Spleen (tissue), 7 donors: ENCODE results near the gene LRIG1.

Experiments used
- POLR2A ChIP-seq, 3 donors: fragments of 450-650 bp; IDR thresholded peaks; one replicate each; pipeline ENCODE4 v1.5.1; 2017; ENCODE audit warnings: antibody characterized with exemption in 3 of 3, mild to moderate bottlenecking in 1 of 3
- POLR2AphosphoS5 ChIP-seq, 3 donors: sonication (generic); formaldehyde crosslinking; IDR thresholded peaks; one replicate each; pipeline ENCODE4 v1.5.1; 2017; ENCODE audit warnings: antibody characterized with exemption in 3 of 3
- TF ChIP-seq, protein P1 (sequence below), 11 experiments: fragments of 200-600 bp in 7 of 11; fragments of 450-650 bp in 4 of 11; sonication (generic) in 4 of 11; IDR thresholded peaks in 8 of 11; conservative IDR thresholded peaks in 3 of 11; 1 replicate in 7 of 11; 2 replicates in 4 of 11; pipeline versions ENCODE4 v1.4.0 to v1.8.0; 2016 to 2021; ENCODE audit warnings: antibody characterized with exemption in 11 of 11, inconsistent platforms in 4 of 11, mild to moderate bottlenecking in 1 of 11
- donor health status: DM: no; HTN: no; CAD: no; lungs with moderate emphysema.
- donor health status: DM: no; HTN: no; CAD: no.
- donor health status: DM: no; HTN: no; CAD: no.

GRCh38 chr3:66423791-66424190 is 77.0 kb downstream of the LRIG1 start:
- TF ChIP-seq POLR2AphosphoS5 (IDR thresholded peaks at IDR 0.05) = no peak
- TF ChIP-seq, protein P1, sequence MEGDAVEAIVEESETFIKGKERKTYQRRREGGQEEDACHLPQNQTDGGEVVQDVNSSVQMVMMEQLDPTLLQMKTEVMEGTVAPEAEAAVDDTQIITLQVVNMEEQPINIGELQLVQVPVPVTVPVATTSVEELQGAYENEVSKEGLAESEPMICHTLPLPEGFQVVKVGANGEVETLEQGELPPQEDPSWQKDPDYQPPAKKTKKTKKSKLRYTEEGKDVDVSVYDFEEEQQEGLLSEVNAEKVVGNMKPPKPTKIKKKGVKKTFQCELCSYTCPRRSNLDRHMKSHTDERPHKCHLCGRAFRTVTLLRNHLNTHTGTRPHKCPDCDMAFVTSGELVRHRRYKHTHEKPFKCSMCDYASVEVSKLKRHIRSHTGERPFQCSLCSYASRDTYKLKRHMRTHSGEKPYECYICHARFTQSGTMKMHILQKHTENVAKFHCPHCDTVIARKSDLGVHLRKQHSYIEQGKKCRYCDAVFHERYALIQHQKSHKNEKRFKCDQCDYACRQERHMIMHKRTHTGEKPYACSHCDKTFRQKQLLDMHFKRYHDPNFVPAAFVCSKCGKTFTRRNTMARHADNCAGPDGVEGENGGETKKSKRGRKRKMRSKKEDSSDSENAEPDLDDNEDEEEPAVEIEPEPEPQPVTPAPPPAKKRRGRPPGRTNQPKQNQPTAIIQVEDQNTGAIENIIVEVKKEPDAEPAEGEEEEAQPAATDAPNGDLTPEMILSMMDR (IDR thresholded peaks at IDR 0.05 in 8 of 11, conservative IDR thresholded peaks at IDR 0.05 in 3 of 11) = no peak
- TF ChIP-seq POLR2A (IDR thresholded peaks at IDR 0.05) = no peak
